ENCODE measurements around the gene SLC29A2. TPM values are rescaled to one million over a fixed set of nuclear protein-coding genes. Genes with fewer than 3 reads are reported as not detected.

The SLC29A2 gene
- polyA plus RNA-seq, 3 donors, result 0.11 to 1.3 TPM; not detected in 1

GRCh38 chr11:66327171-66328030, 44.2 kb downstream of the SLC29A2 start:
- intact Hi-C loops (cut with micrococcal nuclease), result loop anchor here (1.0 kb wide), 1 partner anchor 15 kb away; no protein-coding TSS in a partner anchor

More at GRCh38 chr11:66327171-66328030, 44.2 kb downstream of the SLC29A2 start:
- H3K9me3 ChIP-seq (replicated peaks in 1 of 2; ENCODE audit: control insufficient read depth in 1 of 2, insufficient read depth in 1 of 2, low read length in 2 of 2), result no peaks in the 10 kb centered on the region
- H3K4me3 ChIP-seq (replicated peaks in 1 of 3; ENCODE audit: low read depth in 2 of 3, low read length in 3 of 3), result no peak overlapping the region
- Mint-ChIP-seq H3K36me3 (peaks cover 8 to 11% of the 10 kb centered on the region in 2 donors), H3K27me3 (ENCODE audit: low read depth in 3 of 3) (peaks cover 0 to 3% (median 2%) of the 10 kb centered on the region in 3 donors), H3K9me3 (no peaks in the 10 kb centered on the region), H3K4me1 (peaks cover 16% of the 10 kb centered on the region), H3K4me3 (no peak overlapping the region), H3K27ac (no peak overlapping the region)
- no peak overlapping the region for H2AFZ ChIP-seq (ENCODE audit: insufficient read depth, low read depth, low read length, poor library complexity, severe bottlenecking)
- TF ChIP-seq CTCF (IDR thresholded peaks at IDR 0.05), result no peak
- H3K27me3 ChIP-seq (ENCODE audit: control insufficient read depth in 2 of 2, insufficient read depth in 2 of 2, low read length in 2 of 2), result no peaks in the 10 kb centered on the region
- peaks cover 7 to 11% of the 10 kb centered on the region in 2 donors for H3K4me1 ChIP-seq (ENCODE audit: control insufficient read depth in 1 of 2, insufficient read depth in 2 of 2, low read length in 2 of 2)
- H4K20me1 ChIP-seq (ENCODE audit: insufficient read depth, low read length), result no peaks in the 10 kb centered on the region
- peaks cover 7 to 13% of the 10 kb centered on the region in 2 donors for H3K36me3 ChIP-seq (replicated peaks in 1 of 2; ENCODE audit: control insufficient read depth in 1 of 2, insufficient read depth in 2 of 2, low read length in 2 of 2)
- H3K9ac ChIP-seq (ENCODE audit: insufficient read depth, low read length, poor library complexity, severe bottlenecking), result no peak overlapping the region
- WGBS (ENCODE audit: insufficient coverage), result 93% methylated on average over 5 of the region's 10 CpGs
- H3K27ac ChIP-seq (ENCODE audit: low read depth in 1 of 2, low read length in 2 of 2), result no peak overlapping the region
- no peak for DNase-seq
- no peaks in the 10 kb centered on the region for H3K79me2 ChIP-seq (ENCODE audit: insufficient read depth, low read length)
- H3K4me2 ChIP-seq (replicated peaks; ENCODE audit: extremely low read depth, low read length, poor library complexity, severe bottlenecking), result no peak overlapping the region

Data from CD14-positive monocyte (primary cell).